Type B pancreatic cell (in vitro differentiated cells): ENCODE measurements around the gene EARS2. TPM values are rescaled to one million over a fixed set of nuclear protein-coding genes. Genes with fewer than 3 reads are reported as not detected.
A peak's percentile ranks its signal among the peaks of the same experiment; 100 is the strongest.
"Not testable (repeated sequence)": the region's sequence is repeated elsewhere in the genome, so short reads cannot be mapped to it uniquely, and the experiment has no call there.

Experiments
- DNase-seq: peaks from one replicate; pipeline ENCODE4 v3.0.0; 2021; ENCODE audit warnings: mixed read lengths; ENCODE audit not compliant: unreplicated experiment; ENCODE audit errors: extremely low spot score
- H3K27ac Mint-ChIP-seq: 2 replicates; pipeline ENCODE4 v1.8.0; 2021; ENCODE audit warnings: mild to moderate bottlenecking, mixed read lengths
- H3K27me3 Mint-ChIP-seq: 2 replicates; pipeline ENCODE4 v1.8.0; 2021; ENCODE audit warnings: mixed read lengths
- H3K36me3 Mint-ChIP-seq: 2 replicates; pipeline ENCODE4 v1.8.0; 2021; ENCODE audit warnings: mixed read lengths
- H3K4me1 Mint-ChIP-seq: one replicate; pipeline ENCODE4 v1.8.0; 2021; ENCODE audit warnings: mixed read lengths; ENCODE audit not compliant: unreplicated experiment
- H3K4me3 Mint-ChIP-seq: 2 replicates; pipeline ENCODE4 v1.8.0; 2021; ENCODE audit warnings: mild to moderate bottlenecking, mixed read lengths
- H3K9me3 Mint-ChIP-seq: 2 replicates; pipeline ENCODE4 v1.8.0; 2021; ENCODE audit warnings: mixed read lengths
- CTCF ChIP-seq: fragments of 200-600 bp; sonication (generic); conservative IDR thresholded peaks from 2 replicates; pipeline ENCODE4 v1.5.0; 2021; ENCODE audit warnings: antibody characterized with exemption, mild to moderate bottlenecking
- total RNA-seq: library from RNA; stranded (reverse); gene quantifications from 2 replicates; pipeline ENCODE4 v1.2.1, GENCODE V29; 2021; ENCODE audit warnings: low replicate concordance

Gene EARS2
- total RNA-seq, 1 donor from 2014 or later, result 25.3 TPM

DNA sequence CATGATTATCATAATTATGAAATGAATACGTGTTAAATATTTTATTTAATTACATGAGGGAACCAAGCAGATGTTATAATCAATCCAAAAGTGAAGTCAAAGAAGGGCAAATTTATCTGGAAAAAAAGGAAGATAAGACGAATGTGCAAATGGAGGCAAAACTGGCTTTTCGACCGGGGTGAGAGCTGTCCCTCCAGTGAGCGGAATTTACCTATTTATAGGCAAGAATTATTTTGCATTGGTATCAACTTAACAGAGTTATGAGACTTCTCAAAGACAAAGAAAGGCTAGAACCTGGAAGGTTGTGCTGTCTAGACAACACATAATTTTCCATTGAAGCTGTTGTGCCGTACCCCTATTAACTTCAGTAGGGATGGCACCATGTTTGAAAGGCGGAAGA, 45.4 kb downstream of the EARS2 start:
- TF ChIP-seq CTCF, result no peak
- no peak overlapping the region for H3K27ac Mint-ChIP-seq
- H3K27me3 Mint-ChIP-seq, result no peaks in the 10 kb centered on the region
- H3K36me3 Mint-ChIP-seq, result peaks cover 13% of the 10 kb centered on the region
- peaks cover 19% of the 10 kb centered on the region for H3K4me1 Mint-ChIP-seq
- H3K4me3 Mint-ChIP-seq, result peak overlapping the region; percentile 73
- peaks cover 4% of the 10 kb centered on the region for H3K9me3 Mint-ChIP-seq
- no peak for DNase-seq

DNA sequence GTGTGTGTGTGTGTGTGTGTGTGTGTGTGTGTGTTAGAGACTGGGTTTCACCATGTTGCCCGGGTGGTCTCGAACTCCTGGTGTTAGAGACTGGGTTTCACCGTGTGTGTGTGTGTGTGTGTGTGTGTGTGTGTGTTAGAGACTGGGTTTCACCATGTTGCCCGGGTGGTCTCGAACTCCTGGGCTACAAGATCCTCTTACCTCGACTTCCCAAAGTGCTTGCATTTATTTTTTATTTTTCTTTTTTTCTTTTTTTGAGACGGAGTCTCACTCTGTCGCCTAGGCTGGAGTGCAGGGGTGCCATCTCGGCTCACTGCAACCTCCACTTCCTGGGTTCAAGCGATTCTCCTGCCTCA, 46.3 kb downstream of the EARS2 start:
- Mint-ChIP-seq H3K4me3 (peak overlapping the region; percentile 87), H3K36me3 (peaks cover 13% of the 10 kb centered on the region), H3K27ac (peak overlapping the region; percentile 75), H3K4me1 (peaks cover 26% of the 10 kb centered on the region)
- H3K9me3 Mint-ChIP-seq, H3K27me3 Mint-ChIP-seq, DNase-seq: not testable (repeated sequence)

DNA sequence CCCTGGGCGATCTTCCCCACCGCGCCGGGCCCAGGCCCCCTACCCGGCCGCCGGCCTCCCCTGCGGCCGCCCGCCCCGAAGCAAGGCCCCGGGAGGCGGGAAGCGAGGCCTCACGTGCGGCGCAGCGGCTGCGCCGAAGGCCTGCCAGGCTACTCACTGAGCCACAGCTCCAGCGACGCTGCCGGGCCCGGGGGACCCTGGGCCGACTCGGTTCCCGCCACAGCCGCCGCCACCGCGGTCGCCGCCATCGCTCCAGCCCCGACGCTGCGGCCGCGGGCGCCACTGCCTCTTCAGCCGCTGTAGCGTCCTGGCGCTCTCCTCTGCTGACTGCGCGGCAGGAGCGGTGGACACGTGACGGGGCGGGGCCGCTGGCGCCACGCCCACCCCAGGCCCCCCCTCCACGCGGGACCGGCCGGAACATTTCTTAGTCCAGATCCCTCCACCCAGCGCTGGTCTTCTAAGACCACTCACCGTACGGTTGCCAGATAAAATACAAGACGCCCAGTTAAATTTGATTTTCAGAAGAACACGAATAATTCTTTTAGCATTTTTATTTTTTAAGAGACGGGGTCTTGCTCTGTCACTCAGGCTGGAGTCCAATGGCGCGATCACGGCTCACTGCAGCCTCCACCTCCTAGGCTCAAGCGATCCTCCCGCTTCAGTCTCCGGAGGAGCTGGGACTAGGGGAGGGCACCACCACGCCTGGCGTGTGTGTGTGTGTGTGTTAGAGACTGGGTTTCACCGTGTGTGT, 46.8 kb downstream of the EARS2 start, which contains the start of gene GGA2:
Gene GGA2 (minus strand): TSS at position 331 of the 751 bp plus-strand sequence. CDS start 83 bp downstream, at position 248.
- Mint-ChIP-seq H3K27ac (peak within 1 kb of the TSS; percentile 75), H3K4me3 (peak within 1 kb of the TSS; percentile 89), H3K27me3 (no peaks in the 10 kb centered on the region), H3K9me3 (peaks cover 4% of the 10 kb centered on the region), H3K36me3 (peaks cover 13% of the 10 kb centered on the region), H3K4me1 (peaks cover 31% of the 10 kb centered on the region)
- peak; percentile 81 for DNase-seq
- no peak for TF ChIP-seq CTCF

DNA sequence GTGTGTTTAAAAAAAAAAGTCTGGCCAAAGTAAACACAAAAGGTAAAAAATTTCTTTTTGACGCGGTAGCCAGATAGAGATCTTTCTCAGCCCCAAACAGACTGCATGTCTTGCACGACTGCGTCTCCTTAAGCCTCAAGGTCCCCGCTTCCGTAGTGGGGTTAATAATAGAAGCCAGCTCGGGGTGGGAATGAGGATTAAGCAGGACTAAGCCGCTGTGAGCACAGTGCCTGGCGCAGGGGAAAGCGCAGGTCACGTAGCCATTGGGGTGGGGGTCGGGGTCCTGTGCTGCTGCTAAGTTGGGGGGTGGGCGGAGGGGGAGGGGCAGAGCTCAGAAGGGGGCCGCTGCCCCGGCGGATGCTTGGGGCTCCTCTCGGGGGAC, 47.4 kb downstream of the EARS2 start:
- no peak for TF ChIP-seq CTCF
- Mint-ChIP-seq H3K9me3 (peaks cover 4% of the 10 kb centered on the region), H3K27ac (peak overlapping the region; percentile 71), H3K27me3 (no peaks in the 10 kb centered on the region), H3K36me3 (peaks cover 13% of the 10 kb centered on the region), H3K4me1 (peaks cover 31% of the 10 kb centered on the region), H3K4me3 (peak overlapping the region; percentile 89)
- DNase-seq, result no peak

DNA sequence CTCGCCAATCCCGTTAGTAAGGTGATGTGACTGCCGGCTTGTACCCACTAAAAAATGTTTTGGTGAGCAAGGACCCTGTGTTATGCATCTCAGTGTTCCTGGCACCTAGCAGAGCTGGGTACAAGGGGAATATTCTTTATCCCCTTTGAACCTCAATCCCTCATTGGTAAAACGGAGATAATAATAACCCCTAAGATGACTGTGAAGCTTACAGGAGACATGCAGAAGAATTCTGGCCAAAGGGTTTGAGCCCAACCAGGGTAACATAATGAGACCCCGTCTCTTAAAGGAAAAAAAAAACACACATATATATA, 47.8 kb downstream of the EARS2 start:
- no peaks in the 10 kb centered on the region for H3K27me3 Mint-ChIP-seq

More for the DNA sequence above, 47.8 kb downstream of the EARS2 start:
- TF ChIP-seq CTCF, result no peak
- H3K4me3 Mint-ChIP-seq, result peak overlapping the region; percentile 89
- H3K27ac Mint-ChIP-seq, result peak overlapping the region; percentile 71
- peaks cover 13% of the 10 kb centered on the region for H3K36me3 Mint-ChIP-seq
- no peak for DNase-seq
- peaks cover 4% of the 10 kb centered on the region for H3K9me3 Mint-ChIP-seq
- peaks cover 31% of the 10 kb centered on the region for H3K4me1 Mint-ChIP-seq
